Left renal cortex interstitium (tissue), 4 donors: Measurements from ENCODE around the gene NOXA1. TPM values are rescaled to one million over a fixed set of nuclear protein-coding genes. Genes with fewer than 3 reads are reported as not detected.
"Not testable (repeated sequence)": the region's sequence is repeated elsewhere in the genome, so short reads cannot be mapped to it uniquely, and the experiment has no call there.

Experiments used
- DNase-seq, 4 donors: peaks; one replicate each; pipeline ENCODE4 v3.0.0-alpha.2; 2013; ENCODE audit warnings: low read depth in 4 of 4, low spot score in 2 of 4, missing footprints in 1 of 4
- polyA plus RNA-seq, 4 donors: library from polyadenylated mRNA; unstranded; fragments of 120-200 nt; gene quantifications; one replicate each; pipeline ENCODE4 v1.2.1, GENCODE V29; 2013; ENCODE audit not compliant: insufficient read length in 4 of 4

NOXA1 gene
- polyA plus RNA-seq, 4 donors: 4.3 to 13.1 (median 9.1) TPM

- no peak for DNase-seq
These were observed 38.6 kb downstream of the NOXA1 start for GRCh38 chr9:137461663-137462395.

GRCh38 chr9:137462396-137462985 lies 39.3 kb downstream of the NOXA1 start:
- DNase-seq: no peak

- DNase-seq: no peak
These were observed 40.1 kb downstream of the NOXA1 start for GRCh38 chr9:137462986-137463930.

- no peak for DNase-seq
These were observed 40.7 kb downstream of the NOXA1 start for GRCh38 chr9:137463931-137464290.

- DNase-seq: no peak
These were observed 41.3 kb downstream of the NOXA1 start for GRCh38 chr9:137464291-137464999.

GRCh38 chr9:137465000-137465719 lies 42.0 kb downstream of the NOXA1 start:
- DNase-seq: no peak

GRCh38 chr9:137465720-137466388 lies 42.7 kb downstream of the NOXA1 start:
- DNase-seq: no peak

GRCh38 chr9:137466389-137467085 lies 43.3 kb downstream of the NOXA1 start:
- DNase-seq: not testable (repeated sequence)

GRCh38 chr9:137467161-137467581 lies 44.0 kb downstream of the NOXA1 start:
- no peak for DNase-seq

GRCh38 chr9:137467896-137468295 lies 44.7 kb downstream of the NOXA1 start:
- no peak for DNase-seq

GRCh38 chr9:137470785-137471184 lies 47.6 kb downstream of the NOXA1 start:
- DNase-seq: no peak

GRCh38 chr9:137474271-137474670 lies 51.1 kb downstream of the NOXA1 start:
- DNase-seq: no peak

- no peak for DNase-seq
These were observed 52.5 kb downstream of the NOXA1 start for GRCh38 chr9:137475666-137476065.

GRCh38 chr9:137476856-137477255 lies 53.7 kb downstream of the NOXA1 start:
- DNase-seq: no peak

GRCh38 chr9:137477778-137478612 lies 54.8 kb downstream of the NOXA1 start:
- no peak for DNase-seq

GRCh38 chr9:137478613-137478961 lies 55.4 kb downstream of the NOXA1 start:
- no peak for DNase-seq

- no peak for DNase-seq
These were observed 56.0 kb downstream of the NOXA1 start for GRCh38 chr9:137478962-137479861.
